IPS-20b (cell line): ENCODE measurements around the gene CD302.
"Not testable (repeated sequence)": the region's sequence is repeated elsewhere in the genome, so short reads cannot be mapped to it uniquely, and the experiment has no call there.

Experiments
- H3K27ac ChIP-seq: one replicate; pipeline ENCODE4 v1.5.1; 2013; ENCODE audit warnings: low read length
- H3K27me3 ChIP-seq: 2 replicates; pipeline ENCODE4 v1.6.1; 2013; ENCODE audit warnings: mild to moderate bottlenecking, low read length, inconsistent platforms; ENCODE audit not compliant: insufficient read depth
- H3K36me3 ChIP-seq: 2 replicates; pipeline ENCODE4 v1.6.1; 2013; ENCODE audit warnings: low read depth, mild to moderate bottlenecking, inconsistent platforms, low read length, moderate library complexity; ENCODE audit not compliant: insufficient read depth
- H3K4me1 ChIP-seq: 2 replicates; pipeline ENCODE4 v1.6.1; 2013; ENCODE audit warnings: mild to moderate bottlenecking, control low read depth, inconsistent platforms, low read length, moderate library complexity; ENCODE audit not compliant: insufficient read depth
- H3K4me3 ChIP-seq: 2 replicates; pipeline ENCODE4 v1.5.1; 2013; ENCODE audit warnings: mild to moderate bottlenecking, low read length, inconsistent platforms
- H3K9ac ChIP-seq: 2 replicates; pipeline ENCODE4 v1.6.1; 2013; ENCODE audit warnings: low read depth, mild to moderate bottlenecking, inconsistent platforms, low read length, moderate library complexity
- H3K9me3 ChIP-seq: 2 replicates; pipeline ENCODE4 v1.6.1; 2013; ENCODE audit warnings: mild to moderate bottlenecking, low read depth, low read length, inconsistent platforms; ENCODE audit not compliant: insufficient read depth

The CD302 gene

GRCh38 chr2:159792036-159792435, 6.0 kb downstream of the CD302 start:
- H3K36me3 ChIP-seq: no peaks in the 10 kb centered on the region
- no peak overlapping the region for H3K4me3 ChIP-seq
- H3K27ac ChIP-seq: no peak overlapping the region
- H3K4me1 ChIP-seq: peaks cover 14% of the 10 kb centered on the region
- H3K9ac ChIP-seq: no peak overlapping the region
- H3K9me3 ChIP-seq: no peaks in the 10 kb centered on the region
- H3K27me3 ChIP-seq: peaks cover 16% of the 10 kb centered on the region

GRCh38 chr2:159790323-159790722, 7.7 kb downstream of the CD302 start:
- no peaks in the 10 kb centered on the region for H3K36me3 ChIP-seq
- H3K4me1 ChIP-seq: peaks cover 9% of the 10 kb centered on the region; the same call in 1 of the 2 replicates
- H3K9me3 ChIP-seq: no peaks in the 10 kb centered on the region
- H3K4me3 ChIP-seq: no peak overlapping the region
- no peak overlapping the region for H3K9ac ChIP-seq
- no peak overlapping the region for H3K27ac ChIP-seq
- H3K27me3 ChIP-seq: no peaks in the 10 kb centered on the region

- Histone ChIP-seq H3K4me3 (no peak overlapping the region), H3K27me3 (no peaks in the 10 kb centered on the region), H3K9me3 (no peaks in the 10 kb centered on the region), H3K36me3 (no peaks in the 10 kb centered on the region), H3K27ac (no peak overlapping the region), H3K9ac (no peak overlapping the region), H3K4me1 (peaks cover 9% of the 10 kb centered on the region; the same call in 1 of the 2 replicates)
Observed at GRCh38 chr2:159788253-159788652, 9.8 kb downstream of the CD302 start.

- H3K4me1 ChIP-seq, H3K9ac ChIP-seq, H3K27me3 ChIP-seq, H3K36me3 ChIP-seq, H3K9me3 ChIP-seq, H3K27ac ChIP-seq: not testable (repeated sequence)
- H3K4me3 ChIP-seq: 0 out of 2 replicates have a peak overlapping the region, but pooled peaks have one; percentile 13
Observed at GRCh38 chr2:159787647-159788046, 10.4 kb downstream of the CD302 start.

- Histone ChIP-seq H3K4me1 (peaks cover 9% of the 10 kb centered on the region; the same call in 1 of the 2 replicates), H3K9ac (no peak overlapping the region), H3K27me3 (no peaks in the 10 kb centered on the region), H3K36me3 (no peaks in the 10 kb centered on the region), H3K9me3 (no peaks in the 10 kb centered on the region), H3K4me3 (no peak overlapping the region), H3K27ac (no peak overlapping the region)
Observed at GRCh38 chr2:159786938-159787337, 11.1 kb downstream of the CD302 start.

DNA sequence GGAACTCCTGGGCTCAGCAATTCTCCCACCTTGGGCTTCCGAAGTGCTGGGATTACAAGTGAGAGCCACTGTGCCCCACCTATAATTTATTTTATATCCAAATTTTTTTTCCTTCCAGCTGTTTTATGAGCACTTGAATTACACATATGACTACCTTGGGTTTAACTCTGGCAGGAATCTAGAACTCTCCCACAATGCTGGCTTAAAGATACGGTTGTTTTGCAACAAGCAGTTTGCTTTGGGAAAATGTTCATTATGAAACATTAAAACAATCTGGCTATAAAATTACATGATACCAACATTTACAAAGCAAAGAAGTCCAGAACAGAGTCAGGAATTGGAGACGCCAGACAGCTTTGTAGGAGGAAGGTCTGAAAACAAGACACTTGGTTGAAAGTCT, 12.8 kb downstream of the CD302 start:
- H3K4me3 ChIP-seq: no peak overlapping the region
- no peaks in the 10 kb centered on the region for H3K27me3 ChIP-seq
- no peaks in the 10 kb centered on the region for H3K9me3 ChIP-seq
- no peaks in the 10 kb centered on the region for H3K36me3 ChIP-seq
- peaks cover 9% of the 10 kb centered on the region; the same call in 1 of the 2 replicates for H3K4me1 ChIP-seq
- no peak overlapping the region for H3K27ac ChIP-seq
- no peak overlapping the region for H3K9ac ChIP-seq

DNA sequence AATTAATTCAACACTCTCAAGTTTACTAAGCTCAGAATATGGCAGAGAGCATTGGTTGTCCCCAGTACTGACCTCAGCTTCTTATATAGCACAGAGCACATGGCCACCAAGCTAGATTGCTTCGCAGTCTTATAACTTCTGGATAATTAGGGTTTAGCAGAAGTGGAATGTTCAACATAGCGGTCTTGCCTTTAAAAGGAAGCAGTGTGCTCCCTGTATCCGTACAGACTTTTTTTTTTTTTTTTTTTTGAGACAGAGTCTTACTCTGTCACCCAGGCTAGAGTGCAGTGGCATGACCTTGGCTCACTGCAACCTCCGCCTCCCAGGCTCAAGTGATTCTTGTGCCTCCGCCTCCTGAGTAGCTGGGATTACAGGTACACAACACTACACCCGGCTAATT, 13.3 kb downstream of the CD302 start:
- H3K4me3 ChIP-seq, H3K9me3 ChIP-seq, H3K27ac ChIP-seq, H3K36me3 ChIP-seq, H3K4me1 ChIP-seq, H3K9ac ChIP-seq, H3K27me3 ChIP-seq: not testable (repeated sequence)

DNA sequence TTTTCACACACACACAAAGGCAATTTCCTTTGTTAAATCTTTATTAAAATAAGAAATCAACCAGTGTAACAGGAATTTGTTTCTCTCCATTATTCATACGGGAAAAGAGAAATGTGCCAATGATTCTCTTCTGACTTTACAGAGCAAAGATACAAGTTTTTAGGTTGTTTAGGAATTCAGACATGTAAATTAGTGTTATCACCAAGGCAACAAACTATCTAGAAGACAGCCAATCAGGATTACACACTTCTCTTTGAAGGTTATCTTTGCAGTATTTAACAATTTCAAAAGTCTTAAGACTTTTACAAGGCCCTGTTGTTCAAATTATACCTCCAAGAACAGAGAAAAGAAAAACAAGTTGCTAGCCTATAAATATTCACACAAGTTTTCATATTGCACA, 14.5 kb downstream of the CD302 start:
- H3K36me3 ChIP-seq: no peaks in the 10 kb centered on the region
- no peaks in the 10 kb centered on the region for H3K27me3 ChIP-seq
- H3K4me3 ChIP-seq: no peak overlapping the region
- no peak overlapping the region for H3K27ac ChIP-seq
- H3K9ac ChIP-seq: no peak overlapping the region
- H3K4me1 ChIP-seq: peaks cover 9% of the 10 kb centered on the region; the same call in 1 of the 2 replicates
- no peaks in the 10 kb centered on the region for H3K9me3 ChIP-seq

- no peak overlapping the region for H3K9ac ChIP-seq
- 0 out of 2 replicates have a peak, but pooled peaks cover 3% of the 10 kb centered on the region for H3K36me3 ChIP-seq
- H3K9me3 ChIP-seq: no peaks in the 10 kb centered on the region
- no peaks in the 10 kb centered on the region for H3K27me3 ChIP-seq
- no peak overlapping the region for H3K27ac ChIP-seq
- no peaks in the 10 kb centered on the region for H3K4me1 ChIP-seq
- no peak overlapping the region for H3K4me3 ChIP-seq
Observed at GRCh38 chr2:159776321-159776720, 21.7 kb downstream of the CD302 start.

DNA sequence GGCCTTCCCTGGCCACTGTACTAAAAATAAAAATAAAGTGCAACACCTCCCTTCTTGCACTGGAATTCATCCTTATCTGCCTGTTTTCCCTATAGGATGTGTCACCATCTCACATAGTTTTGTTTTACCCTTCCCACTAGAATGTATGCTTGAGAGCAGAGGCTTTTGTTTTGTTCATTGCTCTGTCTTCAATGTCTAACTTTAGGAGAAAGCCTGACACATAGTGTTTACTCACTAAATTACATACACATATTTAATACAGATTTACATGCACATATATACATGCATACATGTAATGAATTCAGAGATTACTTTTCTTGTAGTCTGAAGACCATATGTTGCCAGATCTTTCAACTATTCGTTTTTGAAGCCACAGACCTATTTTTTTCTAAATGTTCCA, 23.0 kb downstream of the CD302 start:
- H3K27me3 ChIP-seq: no peaks in the 10 kb centered on the region
- no peaks in the 10 kb centered on the region for H3K4me1 ChIP-seq
- no peak overlapping the region for H3K4me3 ChIP-seq
- H3K9me3 ChIP-seq: no peaks in the 10 kb centered on the region
- peaks cover 9% of the 10 kb centered on the region; the same call in 1 of the 2 replicates for H3K36me3 ChIP-seq
- H3K27ac ChIP-seq: no peak overlapping the region
- H3K9ac ChIP-seq: no peak overlapping the region

DNA sequence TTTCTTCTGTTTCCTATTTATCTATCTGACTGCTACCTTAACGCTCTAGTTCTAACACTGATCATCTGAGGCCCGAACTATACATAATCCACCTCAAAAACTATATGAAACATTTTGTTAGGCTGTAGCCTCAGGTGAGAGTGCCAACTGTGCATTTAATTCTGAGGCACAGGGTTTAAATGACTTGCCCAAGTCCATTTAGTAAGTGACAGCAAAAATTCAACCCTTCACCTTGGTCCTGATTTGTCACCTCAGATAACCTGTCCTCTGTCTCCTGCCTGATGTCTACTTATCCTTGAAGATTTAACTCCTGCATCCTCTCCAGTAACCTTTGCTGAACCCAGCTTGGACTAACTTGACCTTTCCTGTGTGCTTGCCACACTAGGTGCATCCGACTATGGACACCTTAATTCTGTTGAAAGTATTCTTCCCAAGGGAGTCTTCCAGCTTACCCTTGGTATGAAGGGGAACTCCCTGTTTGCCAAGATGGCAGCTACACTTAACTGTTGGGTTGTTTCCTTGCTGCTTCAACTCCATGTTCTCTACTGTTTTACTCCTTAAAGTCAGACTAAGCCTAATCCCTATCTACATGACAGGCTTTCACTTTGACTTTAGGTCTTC, 23.5 kb downstream of the CD302 start:
- Histone ChIP-seq H3K9me3 (no peaks in the 10 kb centered on the region), H3K27me3 (no peaks in the 10 kb centered on the region), H3K4me1 (no peaks in the 10 kb centered on the region), H3K9ac (no peak overlapping the region), H3K36me3 (peaks cover 14% of the 10 kb centered on the region), H3K4me3 (no peak overlapping the region), H3K27ac (no peak overlapping the region)

DNA sequence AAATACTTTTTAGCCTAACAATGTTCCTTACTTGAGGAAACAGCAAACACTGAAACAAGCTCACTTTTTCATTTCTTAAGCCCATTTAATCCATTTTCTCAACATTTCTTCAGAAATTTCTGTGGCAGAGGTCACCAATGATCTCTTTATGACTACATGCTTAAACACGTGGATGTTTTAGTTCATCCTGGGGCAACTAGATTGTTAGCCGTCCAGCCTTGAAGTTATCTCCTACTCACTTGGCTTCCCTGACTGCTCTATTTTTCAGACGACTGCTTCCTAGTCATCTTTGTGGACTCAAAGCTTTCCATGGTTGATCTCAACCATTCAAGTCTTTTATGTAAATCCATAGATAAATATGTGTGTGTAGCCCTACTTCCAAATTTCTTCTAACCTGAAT, 24.1 kb downstream of the CD302 start:
- Histone ChIP-seq H3K4me1 (no peaks in the 10 kb centered on the region), H3K27me3 (no peaks in the 10 kb centered on the region), H3K9ac (no peak overlapping the region), H3K4me3 (no peak overlapping the region), H3K9me3 (no peaks in the 10 kb centered on the region), H3K36me3 (peaks cover 20% of the 10 kb centered on the region), H3K27ac (no peak overlapping the region)
